Femur (tissue), 1 donor: ENCODE results near the gene KCTD16.

ENCODE experiments used
- DNase-seq: peaks from one replicate; pipeline ENCODE4 v3.0.0-alpha.2; 2017

KCTD16 gene

DNA sequence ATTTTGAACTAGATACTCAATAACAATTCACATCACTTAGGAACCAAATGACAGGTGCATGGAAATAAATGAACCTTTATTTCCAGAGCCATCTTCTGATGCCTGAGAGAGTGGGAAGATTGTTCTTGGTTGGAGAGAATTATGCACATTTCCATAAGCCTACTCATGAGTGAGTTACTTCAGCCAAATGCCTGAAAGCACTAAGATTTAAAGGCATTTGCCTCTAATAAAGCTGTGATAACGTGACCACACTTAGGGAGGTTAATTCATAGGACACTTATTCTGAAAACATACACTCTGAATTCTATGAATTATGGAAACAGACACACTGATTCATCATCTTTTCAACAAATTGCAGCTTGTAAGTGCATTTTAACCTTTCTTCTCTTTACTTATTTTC, 40.0 kb downstream of the KCTD16 start:
- DNase-seq = no peak

DNA sequence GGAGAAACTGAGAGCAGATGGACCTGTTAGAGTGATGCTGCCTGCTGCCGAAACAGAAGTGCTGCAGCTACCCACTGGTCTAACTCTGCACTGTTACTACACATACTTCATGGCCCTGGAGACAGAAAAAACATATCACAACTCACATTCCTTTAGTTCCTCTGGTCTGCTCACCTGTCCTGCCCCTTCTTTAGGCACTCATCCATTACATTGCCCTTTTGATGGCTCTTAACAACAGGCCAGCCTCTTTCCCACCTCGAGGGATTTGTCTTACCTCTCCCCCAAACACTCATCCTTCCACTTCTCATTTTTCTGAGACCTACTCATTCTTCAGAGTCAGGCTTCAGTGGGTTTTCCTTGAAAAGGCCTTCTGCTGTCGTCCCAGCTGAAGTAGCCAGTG, 49.2 kb downstream of the KCTD16 start:
- no peak for DNase-seq

DNA sequence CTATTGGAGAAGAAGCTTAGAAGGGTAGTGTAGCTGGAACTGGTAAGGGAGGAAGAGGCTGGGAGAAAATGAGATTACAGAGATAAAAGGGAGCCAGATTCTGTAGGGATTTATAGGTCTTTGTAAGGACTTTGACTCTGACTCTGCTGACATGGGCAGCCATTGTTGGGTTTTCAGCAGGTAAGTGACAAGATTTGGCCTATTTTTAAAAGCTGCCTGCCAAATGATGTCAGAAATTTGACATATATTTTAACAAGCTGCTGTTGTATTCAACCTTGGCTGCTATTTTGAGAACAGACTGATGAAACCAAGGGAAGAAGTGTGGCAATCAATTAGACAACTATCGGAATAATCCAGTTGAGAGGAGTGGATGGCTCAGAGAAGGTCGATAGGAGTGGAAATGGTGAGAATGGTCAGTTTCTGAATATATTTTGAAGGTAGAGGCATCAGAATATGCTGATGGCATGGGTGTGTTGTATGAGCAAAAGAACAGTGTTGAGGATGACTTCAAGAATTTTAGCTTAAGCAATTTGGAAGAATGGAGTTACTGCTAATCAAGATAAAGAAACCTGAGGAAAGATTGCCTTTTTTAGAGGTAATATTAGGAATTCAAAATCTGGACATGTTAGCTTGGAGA, 56.8 kb downstream of the KCTD16 start:
- no peak for DNase-seq

DNA sequence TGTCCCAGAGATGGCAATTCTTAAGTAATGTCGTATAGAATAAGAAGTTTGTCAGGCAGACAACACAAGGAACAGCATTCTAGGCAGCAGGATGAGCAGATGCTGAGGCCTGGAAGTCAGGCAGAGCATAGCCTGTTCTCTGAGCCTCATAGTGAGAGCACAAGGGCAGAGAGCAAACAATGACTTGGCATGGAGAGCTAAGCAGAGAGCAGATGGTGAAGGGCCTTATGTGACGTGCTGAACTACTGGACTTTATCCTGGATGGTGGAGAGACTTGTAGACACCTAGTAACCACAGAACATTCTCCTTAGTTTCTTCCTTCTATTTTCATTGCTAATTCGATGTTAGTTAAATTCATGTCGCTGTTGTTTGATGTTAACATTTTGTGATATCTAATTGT, 60.1 kb downstream of the KCTD16 start:
- DNase-seq = no peak

DNA sequence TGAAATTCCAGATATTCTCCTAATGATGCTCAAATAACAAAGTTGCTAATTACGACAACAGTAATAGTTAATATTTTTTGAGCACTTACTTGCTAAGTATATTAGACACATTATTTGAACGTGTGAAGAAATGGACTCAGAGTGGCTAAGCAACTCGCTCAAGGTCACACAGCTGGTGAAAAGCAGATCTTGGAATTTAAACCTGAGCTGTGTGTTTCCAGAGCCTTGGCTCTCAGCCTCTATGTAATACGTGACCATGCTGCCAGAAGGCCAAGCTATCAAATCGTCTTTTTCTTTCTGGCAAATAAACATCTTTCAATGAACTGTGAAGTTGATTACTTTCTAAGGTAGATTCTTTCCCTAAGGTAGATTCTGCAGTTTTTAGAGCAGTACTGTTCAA, 61.6 kb downstream of the KCTD16 start:
- DNase-seq = no peak

DNA sequence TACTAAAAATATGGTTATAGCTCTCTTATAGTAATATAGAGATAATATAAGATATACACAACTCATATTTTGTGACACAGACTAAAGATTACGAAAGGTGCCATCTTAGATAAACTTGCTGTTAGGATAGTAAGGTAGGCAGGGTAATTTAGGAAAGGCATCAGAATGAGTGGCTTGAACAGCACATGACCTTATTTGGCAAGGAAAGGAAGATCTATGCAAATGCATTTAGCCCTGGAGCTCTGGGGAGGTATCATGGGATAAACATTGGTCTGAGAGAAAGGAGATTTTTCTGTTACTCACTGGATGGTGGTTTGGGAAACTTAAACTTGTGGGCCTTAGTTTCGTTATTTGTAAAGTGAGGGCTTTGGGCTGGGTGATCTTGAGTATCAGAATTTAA, 65.8 kb downstream of the KCTD16 start:
- no peak for DNase-seq

DNA sequence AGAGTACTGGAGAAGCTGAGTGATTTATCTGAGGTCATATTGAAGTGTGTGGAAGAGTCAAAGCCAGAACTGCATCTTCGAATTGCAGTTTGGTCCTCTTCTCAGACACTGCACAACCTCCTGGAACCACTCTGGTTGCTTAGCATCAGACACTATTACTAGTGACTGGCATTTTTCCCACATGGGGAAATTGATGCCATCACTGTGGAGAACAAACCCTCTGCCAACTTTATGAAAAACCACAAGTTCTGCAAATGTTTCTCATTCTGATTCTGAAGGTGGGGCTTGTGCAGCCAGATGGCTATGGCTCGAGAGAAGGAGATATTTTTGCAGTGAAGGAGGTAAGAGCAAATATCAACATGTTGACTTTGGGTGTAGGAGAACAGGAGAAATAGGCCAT, 67.2 kb downstream of the KCTD16 start:
- no peak for DNase-seq

DNA sequence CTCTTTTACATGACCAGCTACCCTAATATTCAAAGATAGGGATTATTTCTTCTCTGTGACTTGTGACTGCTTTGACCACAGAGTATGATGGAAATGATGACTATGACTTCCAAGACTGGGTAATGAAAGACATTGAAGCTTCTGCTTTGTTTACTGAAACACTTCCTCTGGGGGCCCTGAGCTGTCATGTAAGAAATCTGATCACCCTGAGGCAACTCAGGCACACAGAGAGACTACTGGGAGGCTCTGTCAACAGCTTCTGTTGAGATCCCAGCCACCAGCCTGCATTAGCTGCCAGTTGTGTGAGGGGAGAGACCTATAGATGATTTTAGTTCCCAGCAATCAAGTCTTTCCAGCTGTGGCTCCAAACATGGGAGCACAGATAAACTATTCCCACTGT, 76.5 kb downstream of the KCTD16 start:
- DNase-seq = no peak

DNA sequence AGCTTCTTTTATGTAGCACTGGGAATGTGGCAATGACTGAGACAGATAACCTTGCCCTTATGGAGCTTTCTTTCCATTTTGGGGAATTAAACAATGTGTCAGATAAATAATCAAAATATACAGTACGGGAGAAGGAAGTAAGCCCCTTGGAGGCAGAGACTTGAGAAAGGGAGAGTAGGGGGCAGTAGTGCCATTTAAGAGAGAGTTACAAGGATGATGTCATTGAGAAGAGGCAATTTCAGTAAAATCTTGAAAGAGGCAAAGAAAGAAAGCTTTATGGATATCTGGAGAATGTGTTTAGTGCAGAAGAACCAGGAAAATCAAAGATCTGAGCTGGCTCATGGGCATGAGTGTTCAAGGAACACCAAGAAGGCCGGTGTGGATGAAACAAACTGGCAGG, 77.3 kb downstream of the KCTD16 start:
- DNase-seq = no peak

DNA sequence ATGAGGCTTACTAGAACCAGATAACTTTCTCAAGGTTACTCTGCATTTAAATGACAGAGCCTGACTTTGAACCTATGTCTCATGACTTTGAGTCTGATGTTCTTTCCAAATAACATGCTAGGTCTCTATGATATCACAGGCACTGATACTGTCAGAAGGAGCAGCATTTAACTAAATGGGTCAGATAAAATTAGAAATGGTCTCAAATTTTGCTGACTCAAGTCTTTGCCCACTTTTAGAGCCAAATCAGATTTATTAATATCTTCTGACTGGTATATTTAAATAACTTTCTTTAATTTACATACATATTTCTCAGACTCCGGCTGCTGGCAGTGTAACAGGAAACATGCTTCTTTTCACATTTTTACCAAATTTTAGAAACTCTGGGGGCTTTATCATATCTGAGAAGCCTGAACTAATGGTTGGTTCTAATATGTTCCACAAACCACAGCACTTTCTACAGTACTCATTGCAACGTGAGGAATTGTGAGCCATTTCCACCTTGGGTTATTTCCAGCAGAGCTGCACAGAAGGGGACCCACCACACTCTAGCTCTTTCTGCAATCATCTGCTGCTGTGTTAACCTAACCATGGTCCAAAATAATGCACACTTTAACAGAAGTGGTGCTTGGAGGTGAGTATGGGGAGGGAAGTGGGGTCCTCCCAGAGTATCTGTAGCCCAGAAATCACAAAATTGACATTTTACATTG, 79.2 kb downstream of the KCTD16 start:
- DNase-seq = no peak

DNA sequence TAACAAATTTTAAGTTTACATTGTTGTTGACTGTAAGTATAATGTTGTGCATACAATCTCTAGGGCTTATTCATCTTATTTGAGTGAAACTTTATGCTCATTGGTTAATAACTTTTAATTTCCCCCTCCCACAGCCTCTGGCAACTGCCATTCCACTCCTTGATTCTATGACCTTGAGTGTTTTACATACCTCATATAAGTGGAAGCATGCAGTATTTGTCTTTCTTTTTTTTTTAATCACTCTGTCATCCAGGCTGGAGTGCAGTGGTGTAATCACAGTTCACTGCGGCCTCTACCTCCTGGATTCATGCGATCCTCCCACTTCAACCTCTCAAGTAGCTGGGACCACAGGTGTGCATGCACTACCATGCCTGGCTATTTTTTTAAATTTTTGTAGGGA, 83.9 kb downstream of the KCTD16 start:
- no peak for DNase-seq

DNA sequence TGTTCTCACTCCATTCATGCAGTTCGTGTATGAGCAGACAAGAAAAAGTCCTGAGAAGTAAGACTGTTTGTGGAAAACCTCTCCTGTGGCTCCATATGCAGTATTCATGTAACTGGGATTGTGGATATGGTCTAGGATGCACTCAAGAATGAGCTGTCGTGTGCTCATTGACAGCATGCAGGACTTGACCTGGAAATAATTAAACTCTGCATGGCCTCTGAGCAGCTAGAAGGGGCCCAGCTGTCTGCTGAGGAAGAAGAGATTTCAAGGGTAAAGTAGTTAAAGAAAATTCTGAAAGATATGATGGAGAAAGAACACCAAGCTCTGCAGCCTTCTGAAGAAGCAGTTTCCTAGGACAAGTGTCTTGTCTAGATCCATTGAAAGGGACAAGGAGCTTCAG, 89.4 kb downstream of the KCTD16 start:
- DNase-seq = no peak

DNA sequence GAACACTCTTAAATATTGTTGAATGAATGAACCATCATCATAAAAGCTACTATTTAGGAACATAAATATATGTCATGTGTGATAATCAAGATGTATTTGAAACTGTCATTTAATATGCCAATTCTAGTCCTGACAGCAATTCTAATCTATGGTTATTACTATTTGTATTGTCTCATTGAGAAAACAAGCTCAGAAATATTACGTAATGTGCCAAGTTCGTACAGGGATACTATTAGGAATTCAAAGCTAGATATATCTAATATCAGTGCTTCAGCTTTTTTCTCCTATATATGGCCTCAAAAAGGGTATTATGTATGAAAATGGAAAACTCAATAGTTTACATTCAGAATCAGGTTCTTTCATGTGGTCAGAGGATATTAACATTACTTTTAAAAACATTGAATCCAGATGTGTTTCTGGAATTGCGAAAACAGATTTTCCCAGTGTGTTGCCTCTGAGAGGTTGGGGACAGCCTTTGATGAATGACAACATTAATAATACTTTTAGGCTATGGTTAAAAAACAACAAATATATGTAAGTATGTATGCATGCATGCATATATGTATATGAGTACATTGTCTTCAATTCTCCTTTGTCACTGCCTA, 95.1 kb downstream of the KCTD16 start:
- no peak for DNase-seq

DNA sequence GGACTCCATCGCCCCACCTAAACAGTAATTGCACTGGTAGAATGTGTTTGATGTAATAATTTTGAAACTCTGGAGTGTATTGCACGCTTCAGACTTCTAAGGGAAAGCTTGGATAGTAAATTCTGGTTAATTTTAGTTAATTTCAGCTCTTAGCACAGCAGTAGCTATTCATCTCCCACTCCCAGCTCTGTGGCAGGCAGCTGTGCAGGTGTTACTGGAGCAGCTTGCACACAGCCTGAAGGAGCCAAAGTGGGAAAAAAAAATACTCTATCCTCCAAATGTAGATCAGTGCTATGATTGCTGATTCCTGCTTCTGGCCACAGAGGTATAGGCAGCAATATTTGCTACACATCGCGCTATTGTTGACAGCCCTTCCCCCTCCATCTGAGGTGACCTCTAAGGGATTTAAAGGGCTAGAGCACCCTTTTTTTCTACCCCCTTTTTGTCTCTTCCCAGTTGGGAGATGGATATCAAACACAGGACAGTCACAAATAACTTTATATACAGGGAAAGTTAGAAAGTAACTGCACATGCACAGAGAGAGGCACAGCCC, 97.4 kb downstream of the KCTD16 start:
- DNase-seq = no peak

DNA sequence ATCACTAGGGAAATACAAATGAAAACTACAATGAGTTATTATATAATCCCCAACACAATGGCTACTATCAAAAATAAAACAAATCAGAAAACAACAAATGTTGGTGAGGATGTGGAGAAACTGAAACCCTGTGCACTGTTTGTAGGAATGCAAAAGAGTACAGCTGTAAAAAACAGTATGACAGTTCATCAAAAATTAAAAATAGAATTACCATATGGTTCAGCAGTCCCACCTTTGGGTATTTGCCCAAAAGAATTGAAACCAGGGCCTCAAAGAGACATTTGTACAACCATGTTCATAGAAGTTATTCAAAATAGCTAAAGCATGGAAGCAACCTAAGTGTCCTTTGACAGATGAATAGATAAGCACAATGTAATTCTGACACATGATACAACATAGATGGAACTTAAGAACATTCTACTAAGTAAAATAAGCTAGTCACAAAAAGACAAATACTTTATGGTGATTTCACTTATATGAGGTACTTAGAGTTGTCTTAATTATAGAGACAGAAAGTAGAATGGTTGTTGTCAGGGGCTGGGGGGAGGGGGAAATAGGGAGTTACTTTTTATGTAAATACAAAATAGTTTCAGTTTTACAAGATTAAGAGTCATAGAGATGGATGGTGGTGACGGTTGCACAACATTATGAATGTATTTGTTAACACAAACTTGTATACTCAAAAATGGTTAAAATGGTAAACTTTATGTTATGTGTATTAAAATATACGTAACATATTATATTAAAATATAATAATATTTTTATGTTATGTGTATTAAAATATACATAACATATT, 102.8 kb downstream of the KCTD16 start:
- no peak for DNase-seq

DNA sequence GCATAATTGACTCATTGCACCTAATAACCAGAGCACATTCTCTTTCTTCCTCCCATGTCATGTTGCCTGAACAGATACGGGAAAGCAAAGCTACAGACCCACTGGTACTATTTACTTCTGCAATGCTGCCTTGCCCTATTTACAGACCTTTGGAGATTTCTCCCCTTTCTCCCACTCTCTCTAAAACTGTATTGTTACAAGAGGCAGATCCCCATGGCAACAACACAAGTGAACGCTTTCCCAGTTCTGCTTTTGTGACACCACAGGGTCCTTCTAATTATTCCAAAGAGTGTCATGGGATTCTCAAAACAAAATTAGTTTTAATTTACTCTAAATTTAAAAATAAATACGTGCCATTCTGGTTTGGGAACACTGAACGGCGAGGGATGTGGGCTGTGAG, 104.7 kb downstream of the KCTD16 start:
- no peak for DNase-seq

DNA sequence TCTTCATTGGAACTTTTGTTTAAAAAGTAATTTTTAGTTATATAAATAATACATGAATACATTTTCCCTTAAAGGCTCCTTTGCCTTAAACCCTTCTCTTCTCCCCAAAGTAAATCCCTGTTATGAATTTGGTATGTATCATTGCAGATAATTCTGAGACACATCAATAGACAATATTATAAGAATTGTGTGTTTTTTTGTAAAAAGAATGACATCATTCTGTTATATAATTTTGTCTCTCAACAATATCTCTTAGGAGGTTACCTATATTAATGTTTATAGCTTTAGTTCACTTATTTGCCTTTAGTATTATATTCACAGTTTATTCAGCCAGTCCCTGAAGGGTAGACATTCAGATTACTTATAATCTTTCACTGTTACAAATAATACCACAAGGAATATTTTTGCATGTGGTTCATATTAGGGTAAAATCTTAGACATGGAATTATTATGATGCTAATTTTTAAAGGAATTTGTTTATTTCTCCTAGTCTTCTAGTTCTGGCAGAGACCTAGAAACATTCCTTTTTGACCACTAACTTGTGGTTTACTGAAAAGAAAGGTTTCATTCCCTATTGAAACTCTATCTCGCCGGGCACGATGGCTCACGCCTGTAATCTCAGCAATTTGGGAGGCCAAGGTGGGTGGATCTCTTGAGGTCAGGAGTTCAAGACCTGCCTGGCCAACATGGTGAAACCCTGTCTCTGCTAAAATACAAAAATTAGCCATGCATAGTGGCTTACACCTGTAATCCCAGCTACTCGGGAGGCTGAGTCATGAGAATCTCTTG, 105.6 kb downstream of the KCTD16 start:
- DNase-seq = no peak

DNA sequence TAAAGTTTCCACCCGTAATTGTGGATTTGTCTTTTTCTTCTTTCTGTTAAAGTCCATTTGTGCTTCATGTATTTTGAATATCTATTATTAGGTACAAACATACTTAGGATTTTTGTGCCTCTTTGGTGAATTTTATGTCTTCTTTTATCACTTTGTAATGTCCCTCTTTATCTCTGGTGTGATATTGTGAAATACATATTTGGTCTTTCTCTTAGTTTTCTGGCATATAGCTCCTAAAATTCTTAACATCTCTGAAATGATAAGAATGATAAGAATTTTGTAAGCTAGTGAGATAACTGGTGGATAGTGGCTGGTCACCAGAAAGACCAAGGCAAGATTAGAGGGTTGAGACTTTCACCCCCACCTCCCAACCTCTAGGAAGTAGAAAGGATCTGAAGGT, 111.1 kb downstream of the KCTD16 start:
- DNase-seq = no peak

DNA sequence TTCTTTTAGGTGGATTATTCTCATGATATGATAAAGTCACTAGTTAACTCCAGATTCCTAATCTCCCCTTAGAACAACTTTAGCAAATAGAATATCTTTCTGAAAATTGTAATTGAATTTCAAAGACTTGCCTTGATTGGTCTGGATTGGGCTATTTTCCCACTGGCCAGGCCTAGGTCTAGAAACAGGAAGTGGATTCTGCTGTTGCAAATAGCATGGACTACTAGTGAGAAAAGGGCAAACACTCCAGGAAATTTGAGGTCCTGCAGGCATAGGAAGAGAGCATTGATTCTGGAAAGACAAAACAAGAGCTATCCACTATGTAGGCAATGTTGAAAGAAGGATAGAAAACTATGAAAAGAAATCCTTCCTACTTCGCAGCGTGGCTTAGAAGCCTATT, 113.4 kb downstream of the KCTD16 start:
- DNase-seq = no peak

DNA sequence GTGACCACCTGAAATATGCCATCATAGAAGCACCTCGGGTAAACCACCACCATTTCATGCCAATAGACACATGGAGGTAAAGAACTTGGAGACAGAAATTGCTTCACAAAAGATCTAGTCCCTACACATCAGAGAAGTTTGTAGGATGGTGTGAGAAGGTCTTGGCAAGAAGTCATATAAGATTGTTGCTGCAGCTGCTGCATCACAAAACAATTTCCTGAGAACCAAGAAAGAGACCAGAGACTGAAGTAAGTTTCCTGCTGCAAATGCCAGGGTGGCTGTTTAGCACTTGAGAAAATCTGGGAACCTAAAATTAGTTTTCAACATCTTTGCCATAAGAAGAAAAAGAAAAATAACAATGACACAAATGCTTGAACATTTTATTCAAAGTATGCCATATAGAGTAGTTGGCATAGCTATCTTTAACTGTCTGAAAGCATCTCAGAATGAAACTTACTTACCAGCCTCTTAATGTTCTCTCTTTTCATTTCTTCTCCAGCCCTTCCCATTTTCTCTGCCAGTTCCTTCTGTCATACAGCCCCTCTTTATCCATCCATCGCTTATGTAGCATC, 114.3 kb downstream of the KCTD16 start:
- DNase-seq = no peak

DNA sequence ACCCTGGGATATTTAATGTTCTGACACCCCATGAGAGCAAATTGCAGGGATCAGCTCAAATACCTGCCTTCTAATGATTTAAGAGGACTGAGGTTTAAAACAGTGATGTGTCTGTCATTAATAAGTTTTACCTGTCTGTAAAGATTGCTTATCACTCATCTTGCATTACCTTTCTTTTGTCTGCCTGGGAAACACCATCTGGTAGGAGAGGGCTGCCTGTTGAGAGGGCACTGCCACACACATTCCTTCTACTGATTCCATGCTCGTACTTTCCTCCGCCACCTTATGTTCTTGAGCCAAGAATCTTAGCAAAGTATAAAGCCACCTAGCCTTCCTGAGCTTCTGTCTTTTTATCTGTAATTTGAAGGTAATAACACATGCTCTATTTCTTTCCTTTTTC, 118.6 kb downstream of the KCTD16 start:
- no peak for DNase-seq

DNA sequence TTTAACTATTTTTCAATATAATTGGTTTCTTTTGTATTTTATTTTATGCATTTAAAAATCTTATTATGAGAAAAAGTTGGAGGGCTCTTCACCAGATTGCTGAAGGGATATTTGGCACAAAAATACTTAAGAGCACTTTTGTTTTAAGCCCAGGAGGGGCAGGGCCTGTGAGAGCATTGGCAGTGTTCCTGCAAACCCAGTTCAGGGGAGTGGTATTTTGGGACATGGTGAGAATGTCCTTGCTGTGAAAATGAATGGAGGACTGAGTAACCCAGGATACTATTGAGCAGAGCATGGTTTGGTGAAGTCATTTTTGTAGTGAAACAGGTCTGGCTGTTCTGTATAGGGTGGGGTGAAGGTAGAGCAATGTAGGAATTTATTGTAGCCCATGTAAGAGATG, 121.4 kb downstream of the KCTD16 start:
- no peak for DNase-seq
